GM12801 (cell line): ENCODE data around the gene TRABD2B.

Experiments used
- TF ChIP-seq, protein P1 (sequence below): IDR thresholded peaks from one replicate; pipeline ENCODE4 v1.5.1; 2011; ENCODE audit warnings: control low read depth; ENCODE audit not compliant: insufficient read length; ENCODE audit errors: extremely low read depth

The TRABD2B gene

DNA sequence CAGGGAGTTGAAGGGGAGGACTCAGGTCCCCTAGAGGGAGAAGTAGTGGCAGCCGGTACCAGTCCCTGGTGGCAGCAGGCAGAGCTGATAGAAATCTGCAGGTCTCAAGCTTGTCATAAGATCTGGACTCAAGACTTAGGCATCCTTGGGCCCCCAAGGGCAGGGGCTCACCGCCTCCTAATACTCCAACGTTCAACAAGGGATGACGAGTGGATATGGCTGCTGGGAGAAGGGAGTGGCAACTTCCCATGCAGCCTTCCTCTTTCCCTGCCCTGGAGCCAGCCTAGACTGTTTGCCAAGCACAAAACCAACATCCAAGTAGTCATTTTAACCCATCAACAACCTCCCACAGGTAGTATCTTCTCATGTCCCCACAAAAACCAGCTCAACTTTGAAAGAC, 6.9 kb downstream of the TRABD2B start:
- TF ChIP-seq, protein P1, sequence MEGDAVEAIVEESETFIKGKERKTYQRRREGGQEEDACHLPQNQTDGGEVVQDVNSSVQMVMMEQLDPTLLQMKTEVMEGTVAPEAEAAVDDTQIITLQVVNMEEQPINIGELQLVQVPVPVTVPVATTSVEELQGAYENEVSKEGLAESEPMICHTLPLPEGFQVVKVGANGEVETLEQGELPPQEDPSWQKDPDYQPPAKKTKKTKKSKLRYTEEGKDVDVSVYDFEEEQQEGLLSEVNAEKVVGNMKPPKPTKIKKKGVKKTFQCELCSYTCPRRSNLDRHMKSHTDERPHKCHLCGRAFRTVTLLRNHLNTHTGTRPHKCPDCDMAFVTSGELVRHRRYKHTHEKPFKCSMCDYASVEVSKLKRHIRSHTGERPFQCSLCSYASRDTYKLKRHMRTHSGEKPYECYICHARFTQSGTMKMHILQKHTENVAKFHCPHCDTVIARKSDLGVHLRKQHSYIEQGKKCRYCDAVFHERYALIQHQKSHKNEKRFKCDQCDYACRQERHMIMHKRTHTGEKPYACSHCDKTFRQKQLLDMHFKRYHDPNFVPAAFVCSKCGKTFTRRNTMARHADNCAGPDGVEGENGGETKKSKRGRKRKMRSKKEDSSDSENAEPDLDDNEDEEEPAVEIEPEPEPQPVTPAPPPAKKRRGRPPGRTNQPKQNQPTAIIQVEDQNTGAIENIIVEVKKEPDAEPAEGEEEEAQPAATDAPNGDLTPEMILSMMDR = no peak

DNA sequence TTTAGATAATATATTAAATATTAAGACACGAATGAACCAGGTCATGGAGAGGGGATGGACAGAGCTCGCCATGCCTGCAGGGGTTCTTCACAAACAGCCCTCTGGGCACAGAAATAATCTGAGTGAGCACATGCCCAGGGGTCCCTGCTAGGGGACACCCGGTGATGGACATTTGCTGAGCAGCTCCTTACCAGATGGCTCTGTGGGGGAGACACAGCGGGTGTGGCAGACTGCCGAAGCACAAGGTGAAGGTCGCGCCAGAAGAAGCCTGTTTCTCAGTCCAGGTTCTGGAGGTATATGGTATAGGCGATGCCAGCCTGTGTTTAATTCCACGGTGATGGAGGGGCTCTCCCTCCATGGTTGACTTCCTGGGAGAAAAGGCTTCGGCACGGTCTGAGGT, 9.6 kb downstream of the TRABD2B start:
- TF ChIP-seq, protein P1 = no peak

DNA sequence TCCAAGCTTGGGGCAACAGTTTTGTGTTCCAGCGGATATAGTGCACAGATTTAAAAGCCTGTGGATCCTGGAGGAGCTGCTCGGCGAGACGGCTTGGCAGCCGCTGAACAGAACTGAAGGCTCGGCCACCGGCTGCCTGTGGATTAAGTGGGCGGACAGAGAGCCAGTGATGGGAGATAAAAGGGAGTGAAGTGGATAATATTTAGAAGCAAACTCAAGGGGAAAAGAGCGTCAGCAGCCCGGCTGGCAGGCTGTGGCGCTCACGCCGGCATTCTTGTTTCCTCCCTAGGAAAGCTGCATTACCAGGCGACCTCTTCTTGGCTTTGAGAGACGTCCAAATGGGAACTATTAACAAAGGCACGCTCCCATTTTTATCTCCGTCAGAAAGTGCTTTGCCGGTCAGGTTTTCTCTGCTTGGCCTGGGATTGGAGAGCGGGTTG, 10.4 kb downstream of the TRABD2B start:
- TF ChIP-seq, protein P1 = no peak

DNA sequence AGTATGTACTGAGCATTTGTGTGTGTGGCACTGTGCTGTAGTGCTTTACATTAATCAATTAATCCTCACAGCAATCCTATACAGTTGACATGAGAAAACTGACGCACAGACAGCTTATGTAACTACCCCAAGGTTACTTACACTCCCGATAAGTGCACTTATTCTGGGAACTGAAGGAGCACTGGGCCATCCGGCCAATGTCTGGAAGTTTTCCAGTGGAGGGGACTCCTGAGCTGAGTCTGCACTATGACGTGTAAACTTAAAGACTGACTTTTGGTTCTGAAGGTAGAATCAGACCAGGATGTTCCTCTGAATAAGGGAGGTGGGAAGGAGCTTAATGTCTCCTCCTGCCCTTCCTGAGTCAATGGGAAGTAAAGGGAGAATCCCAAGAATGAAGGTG, 12.2 kb downstream of the TRABD2B start:
- TF ChIP-seq, protein P1 = no peak

DNA sequence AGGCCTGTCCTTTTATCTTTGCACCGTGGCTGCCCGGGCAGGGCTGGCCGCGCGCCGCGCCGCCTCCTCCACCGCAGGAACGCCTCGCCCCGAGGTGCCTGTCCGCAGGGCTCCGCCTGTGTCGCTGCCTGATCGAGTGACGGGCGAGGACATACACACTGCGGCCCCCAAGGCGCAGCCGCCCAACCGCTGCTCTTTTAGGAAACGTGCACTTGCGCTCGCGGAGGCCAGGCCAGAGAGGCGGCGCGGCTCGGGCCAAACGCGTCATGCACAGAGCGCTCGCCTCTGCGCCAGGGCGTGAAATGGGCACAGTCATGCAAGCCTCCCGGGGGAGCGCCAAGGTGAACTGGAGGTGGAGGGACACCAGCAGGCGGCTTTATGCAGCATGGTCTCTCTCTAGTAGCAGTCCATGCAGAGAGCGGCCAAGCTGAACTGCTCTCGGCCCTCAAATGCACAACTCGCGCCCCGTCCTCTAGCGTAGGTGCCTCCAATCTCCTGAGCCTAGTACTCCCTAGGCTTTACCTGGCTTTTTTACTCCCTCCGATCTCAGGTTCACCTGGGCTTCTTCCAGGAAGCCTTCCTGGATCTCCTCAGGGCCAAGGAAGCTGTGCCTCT, 12.9 kb downstream of the TRABD2B start:
- TF ChIP-seq, protein P1 = no peak

DNA sequence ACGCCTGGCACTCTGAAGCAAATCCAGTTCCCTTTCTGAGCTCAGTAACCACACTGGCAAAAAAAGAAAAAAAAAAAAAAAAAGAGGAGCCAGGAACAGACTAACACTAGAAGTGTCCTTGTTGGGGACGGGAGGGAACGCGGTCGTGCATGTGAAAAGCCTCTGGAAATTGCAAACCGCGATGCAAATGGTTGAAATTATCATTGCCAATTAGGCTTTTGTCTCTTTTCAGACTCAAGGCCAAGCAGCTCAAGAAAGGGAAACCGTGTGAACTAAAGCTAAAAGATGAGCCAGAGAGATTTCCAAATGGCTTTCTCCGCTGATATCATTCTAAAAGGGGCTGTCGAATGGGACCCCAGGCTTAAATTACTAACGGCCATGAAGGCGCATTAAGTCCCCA, 13.5 kb downstream of the TRABD2B start:
- TF ChIP-seq, protein P1 = no peak

DNA sequence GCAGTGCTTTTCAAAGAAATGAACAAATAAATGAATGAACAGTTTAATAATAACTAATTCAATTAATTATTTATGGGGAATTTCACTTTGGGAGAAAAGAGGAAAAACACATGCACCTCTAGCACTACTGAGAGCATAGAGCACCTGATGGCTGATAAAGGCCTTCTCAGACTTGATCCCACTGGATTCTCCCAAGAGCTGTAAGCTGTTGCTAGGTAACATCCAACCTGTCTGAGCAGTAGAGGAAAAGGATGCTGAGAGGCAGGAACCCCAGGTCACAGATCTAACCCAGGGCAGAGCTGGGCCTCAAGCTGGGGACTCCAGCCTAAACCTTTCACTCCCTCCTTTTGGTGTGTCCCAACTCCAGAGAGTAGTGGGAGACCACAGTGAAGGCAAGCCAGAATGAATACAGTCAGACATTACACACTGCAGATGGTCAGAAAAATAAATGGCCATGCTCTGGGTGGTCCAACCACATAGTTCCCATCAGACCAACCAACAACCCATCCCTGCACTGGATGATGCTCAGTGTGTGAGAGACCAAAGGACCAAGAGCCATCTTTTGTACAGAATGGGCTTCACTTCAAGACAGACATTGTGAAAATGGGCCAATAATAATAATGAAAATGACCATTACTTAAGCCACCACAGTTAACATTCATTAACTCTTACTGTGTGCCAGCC, 15.4 kb downstream of the TRABD2B start:
- TF ChIP-seq, protein P1 = no peak
